GM12873 (cell line): ENCODE data around the gene JAG2.

Experiments used
- CTCF ChIP-seq: IDR thresholded peaks from 2 replicates; pipeline ENCODE4 v1.5.1; 2012; ENCODE audit warnings: low read depth, mild to moderate bottlenecking, moderate library complexity, low read length, control low read depth; ENCODE audit not compliant: insufficient read depth; ENCODE audit errors: missing control alignments

The JAG2 gene

GRCh38 chr14:105201925-105202513 lies 33.4 kb upstream of the JAG2 start:
- no peak for TF ChIP-seq CTCF

GRCh38 chr14:105201156-105201924 lies 32.8 kb upstream of the JAG2 start:
- TF ChIP-seq CTCF, result peak; percentile 42

GRCh38 chr14:105200641-105201040 lies 32.1 kb upstream of the JAG2 start:
- no peak for TF ChIP-seq CTCF

- TF ChIP-seq CTCF, result peak; percentile 34
These were observed 31.5 kb upstream of the JAG2 start for GRCh38 chr14:105200074-105200473.

- TF ChIP-seq CTCF, result no peak
These were observed 30.5 kb upstream of the JAG2 start for GRCh38 chr14:105199093-105199492.

GRCh38 chr14:105198588-105198987 lies 30.0 kb upstream of the JAG2 start:
- peak; percentile 27 for TF ChIP-seq CTCF

- no peak for TF ChIP-seq CTCF
These were observed 28.6 kb upstream of the JAG2 start for GRCh38 chr14:105197211-105197641.
